ENCODE results near the gene CNTNAP5. TPM values are rescaled to one million over a fixed set of nuclear protein-coding genes. Genes with fewer than 3 reads are reported as not detected.

Gene CNTNAP5
- total and polyA plus RNA-seq, 2 donors (not counting 3 experiments of a cell fraction or from before 2014, with no cell fraction given), result not detected

- BruUV-seq (replicated peaks), result no TSS peak
- CTCF ChIA-PET, result interaction anchor here (1.0 kb wide), 1 partner anchor 10 kb away, joined by 3 read pairs; no protein-coding TSS in a partner anchor
Measured at GRCh38 chr2:124018890-124019289, 6.2 kb upstream of the CNTNAP5 start.

GRCh38 chr2:124024561-124025170, 421 bp upstream of the CNTNAP5 start:
- CTCF ChIA-PET, result no interaction called here
- POLR2A ChIA-PET, result no interaction called here
- TF ChIP-seq MYC (IDR thresholded peaks at IDR 0.05; ENCODE audit: low read depth, low read length) (no peak), POLR2AphosphoS5 (IDR thresholded peaks at IDR 0.05; ENCODE audit: insufficient read depth, low read depth, low read length) (no peak), EZH2 (IDR thresholded peaks at IDR 0.05; ENCODE audit: borderline replicate concordance, low read depth, low read length, severe bottlenecking) (no peak), GATA2 (IDR thresholded peaks at IDR 0.05; ENCODE audit: insufficient read depth, insufficient read length, low read depth, low read length) (no peak), MAX (IDR thresholded peaks at IDR 0.05; ENCODE audit: insufficient read depth, insufficient read length) (no peak), JUN (IDR thresholded peaks at IDR 0.05; ENCODE audit: borderline replicate concordance, insufficient read depth, insufficient read length, low read depth) (no peak), POLR2A (IDR thresholded peaks at IDR 0.05; ENCODE audit: low read depth, low read length) (no peak), FOS (IDR thresholded peaks at IDR 0.05; ENCODE audit: borderline replicate concordance, insufficient read depth, low read length) (no peak)
- TF ChIP-seq, protein P1, sequence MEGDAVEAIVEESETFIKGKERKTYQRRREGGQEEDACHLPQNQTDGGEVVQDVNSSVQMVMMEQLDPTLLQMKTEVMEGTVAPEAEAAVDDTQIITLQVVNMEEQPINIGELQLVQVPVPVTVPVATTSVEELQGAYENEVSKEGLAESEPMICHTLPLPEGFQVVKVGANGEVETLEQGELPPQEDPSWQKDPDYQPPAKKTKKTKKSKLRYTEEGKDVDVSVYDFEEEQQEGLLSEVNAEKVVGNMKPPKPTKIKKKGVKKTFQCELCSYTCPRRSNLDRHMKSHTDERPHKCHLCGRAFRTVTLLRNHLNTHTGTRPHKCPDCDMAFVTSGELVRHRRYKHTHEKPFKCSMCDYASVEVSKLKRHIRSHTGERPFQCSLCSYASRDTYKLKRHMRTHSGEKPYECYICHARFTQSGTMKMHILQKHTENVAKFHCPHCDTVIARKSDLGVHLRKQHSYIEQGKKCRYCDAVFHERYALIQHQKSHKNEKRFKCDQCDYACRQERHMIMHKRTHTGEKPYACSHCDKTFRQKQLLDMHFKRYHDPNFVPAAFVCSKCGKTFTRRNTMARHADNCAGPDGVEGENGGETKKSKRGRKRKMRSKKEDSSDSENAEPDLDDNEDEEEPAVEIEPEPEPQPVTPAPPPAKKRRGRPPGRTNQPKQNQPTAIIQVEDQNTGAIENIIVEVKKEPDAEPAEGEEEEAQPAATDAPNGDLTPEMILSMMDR (IDR thresholded peaks at IDR 0.05; ENCODE audit: extremely low read depth in 1 of 2, insufficient read depth in 1 of 2, low read depth in 1 of 2, low read length in 2 of 2), result no peak
- H2AFZ ChIP-seq (ENCODE audit: low read depth, low read length), result no peak overlapping the region
- dilution Hi-C loops (cut with MboI; ENCODE audit: extremely low pct_ligation_motif_present, low sequenced_read_pairs) (no loop called here), intact Hi-C loops (cut with micrococcal nuclease) (no loop called here)
- H3K4me3 ChIP-seq (replicated peaks in 1 of 3; ENCODE audit: insufficient read depth in 1 of 3, low read depth in 1 of 3, low read length in 3 of 3), result no peak overlapping the region
- H3K79me2 ChIP-seq (ENCODE audit: control insufficient read depth, insufficient read depth, low read length), result no peaks in the 10 kb centered on the region
- no peak overlapping the region for H3K4me2 ChIP-seq (ENCODE audit: insufficient read depth, low read length)
- H3K9me3 ChIP-seq (replicated peaks; ENCODE audit: control insufficient read depth, insufficient read depth, low read length), result peaks cover 1% of the 10 kb centered on the region
- DNase-seq (ENCODE audit: low read depth, low spot score) (no peak), FAIRE-seq (no peak)
- no peaks in the 10 kb centered on the region for H3K36me3 ChIP-seq (ENCODE audit: control insufficient read depth in 2 of 2, extremely low read depth in 1 of 2, insufficient read depth in 2 of 2, low read length in 2 of 2)
- H3K27ac ChIP-seq (ENCODE audit: insufficient read depth, low read depth, low read length), result no peak overlapping the region
- no peak overlapping the region for H3K9ac ChIP-seq (replicated peaks; ENCODE audit: extremely low read depth, insufficient read depth, low read length)
- H3K4me1 ChIP-seq (ENCODE audit: control insufficient read depth, extremely low read depth, insufficient read depth, low read length), result no peaks in the 10 kb centered on the region
- no TSS peak for BruUV-seq (replicated peaks)
- no peaks in the 10 kb centered on the region for H4K20me1 ChIP-seq (replicated peaks; ENCODE audit: control insufficient read depth, extremely low read depth, insufficient read depth, low read length)
- H3K9me1 ChIP-seq (replicated peaks; ENCODE audit: control insufficient read depth, extremely low read depth, insufficient read depth, low read length), result no peaks in the 10 kb centered on the region
- no peaks in the 10 kb centered on the region for H3K27me3 ChIP-seq (ENCODE audit: control insufficient read depth in 2 of 2, insufficient read depth in 2 of 2, low read length in 2 of 2)

More at GRCh38 chr2:124018890-124019289, 6.2 kb upstream of the CNTNAP5 start:
- H4K20me1 ChIP-seq (replicated peaks; ENCODE audit: control insufficient read depth, extremely low read depth, insufficient read depth, low read length), result no peaks in the 10 kb centered on the region
- POLR2A ChIA-PET, result no interaction called here
- H2AFZ ChIP-seq (ENCODE audit: low read depth, low read length), result no peak overlapping the region
- DNase-seq (ENCODE audit: low read depth, low spot score), result no peak
- H3K4me2 ChIP-seq (ENCODE audit: insufficient read depth, low read length), result no peak overlapping the region
- no peaks in the 10 kb centered on the region for H3K27me3 ChIP-seq (ENCODE audit: control insufficient read depth in 2 of 2, insufficient read depth in 2 of 2, low read length in 2 of 2)
- dilution Hi-C loops (cut with MboI; ENCODE audit: extremely low pct_ligation_motif_present, low sequenced_read_pairs) (no loop called here), intact Hi-C loops (cut with micrococcal nuclease) (no loop called here)
- H3K79me2 ChIP-seq (ENCODE audit: control insufficient read depth, insufficient read depth, low read length), result no peaks in the 10 kb centered on the region
- TF ChIP-seq GATA2 (IDR thresholded peaks at IDR 0.05; ENCODE audit: insufficient read depth, insufficient read length, low read depth, low read length) (no peak), MAX (IDR thresholded peaks at IDR 0.05; ENCODE audit: insufficient read depth, insufficient read length) (no peak), MYC (IDR thresholded peaks at IDR 0.05; ENCODE audit: low read depth, low read length) (no peak), JUN (IDR thresholded peaks at IDR 0.05; ENCODE audit: borderline replicate concordance, insufficient read depth, insufficient read length, low read depth) (no peak), EZH2 (IDR thresholded peaks at IDR 0.05; ENCODE audit: borderline replicate concordance, low read depth, low read length, severe bottlenecking) (no peak), POLR2A (IDR thresholded peaks at IDR 0.05; ENCODE audit: low read depth, low read length) (no peak), POLR2AphosphoS5 (IDR thresholded peaks at IDR 0.05; ENCODE audit: insufficient read depth, low read depth, low read length) (no peak)
- H3K36me3 ChIP-seq (ENCODE audit: control insufficient read depth in 2 of 2, extremely low read depth in 1 of 2, insufficient read depth in 2 of 2, low read length in 2 of 2), result no peaks in the 10 kb centered on the region
- H3K27ac ChIP-seq (ENCODE audit: insufficient read depth, low read depth, low read length), result no peak overlapping the region
- no peak for FAIRE-seq
- no peaks in the 10 kb centered on the region for H3K9me1 ChIP-seq (replicated peaks; ENCODE audit: control insufficient read depth, extremely low read depth, insufficient read depth, low read length)
- H3K9me3 ChIP-seq (replicated peaks; ENCODE audit: control insufficient read depth, insufficient read depth, low read length), result peaks cover 1% of the 10 kb centered on the region
- no peak overlapping the region for H3K9ac ChIP-seq (replicated peaks; ENCODE audit: extremely low read depth, insufficient read depth, low read length)
- no peaks in the 10 kb centered on the region for H3K4me1 ChIP-seq (ENCODE audit: control insufficient read depth, extremely low read depth, insufficient read depth, low read length)
- H3K4me3 ChIP-seq (replicated peaks in 1 of 3; ENCODE audit: insufficient read depth in 1 of 3, low read depth in 1 of 3, low read length in 3 of 3), result no peak overlapping the region

All from endothelial cell of umbilical vein (primary cell).